HG02885 (cell line): ENCODE results near the gene GABRA5.
"Not testable (repeated sequence)": the region's sequence is repeated elsewhere in the genome, so short reads cannot be mapped to it uniquely, and the experiment has no call there.

Experiments
- ATAC-seq: cut with Tn5 transposase; IDR thresholded peaks from one replicate; pipeline ENCODE4 v1.9.1; 2021; ENCODE audit warnings: mild to moderate bottlenecking; ENCODE audit not compliant: unreplicated experiment, poor library complexity

GABRA5 gene

GRCh38 chr15:26874774-26875475 is 8.1 kb downstream of the GABRA5 start:
- ATAC-seq = no peak

DNA sequence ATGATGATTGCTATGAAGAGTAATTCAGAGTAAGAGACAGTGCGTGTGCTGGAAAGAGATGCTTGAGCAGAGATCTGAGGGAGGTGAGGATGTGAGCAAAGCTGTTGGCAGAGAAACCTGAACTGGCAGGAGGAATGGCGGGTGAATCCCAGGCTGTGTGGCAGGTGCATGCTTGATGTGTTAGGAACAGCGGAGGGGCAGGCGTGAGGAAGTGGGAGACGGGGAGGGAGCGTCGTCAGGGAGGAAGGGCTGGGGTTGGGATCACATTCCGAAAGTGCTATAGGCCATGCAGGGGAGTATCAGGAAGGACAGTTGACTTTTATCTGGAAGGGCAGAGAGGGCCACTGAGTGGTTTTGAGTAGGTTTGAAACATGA is 8.6 kb downstream of the GABRA5 start:
- ATAC-seq = no peak

DNA sequence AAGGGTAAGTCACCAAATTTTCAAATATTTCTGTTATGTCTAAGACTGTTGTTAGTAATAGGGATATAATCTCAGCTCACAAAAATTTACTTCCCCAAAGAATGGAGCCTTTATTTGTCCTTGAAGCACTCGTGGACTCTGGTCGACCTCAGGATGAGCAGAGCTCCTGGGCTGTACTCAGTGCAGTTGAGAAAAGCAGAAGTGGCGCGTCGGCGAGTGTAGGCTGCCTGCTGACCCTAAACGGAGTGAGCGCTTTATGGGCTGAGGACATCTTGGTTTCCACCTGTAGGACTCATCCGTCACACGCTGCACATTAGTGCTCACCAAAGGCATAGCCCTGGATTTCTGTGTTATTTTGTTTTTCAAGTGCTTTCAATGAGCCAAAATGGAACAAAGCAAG is 11.0 kb downstream of the GABRA5 start:
- ATAC-seq = no peak

DNA sequence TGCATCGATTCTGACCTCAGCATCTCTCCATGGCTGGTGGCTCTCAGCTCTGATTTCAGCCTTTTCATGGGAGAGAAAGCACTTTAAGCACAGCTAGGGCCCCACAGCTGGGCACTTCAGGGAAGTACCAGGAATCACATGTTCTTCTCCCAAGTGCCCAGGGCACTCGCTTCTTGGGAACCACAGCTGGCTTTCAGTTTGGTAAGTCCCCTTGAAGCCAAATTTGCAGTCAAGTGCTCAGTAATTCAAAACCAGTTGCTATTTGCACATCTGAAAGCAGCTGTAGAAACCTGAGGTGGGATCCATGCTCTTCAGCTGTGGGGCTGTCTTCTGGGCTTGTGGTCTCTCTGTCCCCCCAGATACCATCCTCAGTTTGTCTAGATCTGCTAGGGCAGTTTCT is 12.8 kb downstream of the GABRA5 start:
- ATAC-seq = no peak

GRCh38 chr15:26882112-26882511 is 15.2 kb downstream of the GABRA5 start:
- no peak for ATAC-seq

DNA sequence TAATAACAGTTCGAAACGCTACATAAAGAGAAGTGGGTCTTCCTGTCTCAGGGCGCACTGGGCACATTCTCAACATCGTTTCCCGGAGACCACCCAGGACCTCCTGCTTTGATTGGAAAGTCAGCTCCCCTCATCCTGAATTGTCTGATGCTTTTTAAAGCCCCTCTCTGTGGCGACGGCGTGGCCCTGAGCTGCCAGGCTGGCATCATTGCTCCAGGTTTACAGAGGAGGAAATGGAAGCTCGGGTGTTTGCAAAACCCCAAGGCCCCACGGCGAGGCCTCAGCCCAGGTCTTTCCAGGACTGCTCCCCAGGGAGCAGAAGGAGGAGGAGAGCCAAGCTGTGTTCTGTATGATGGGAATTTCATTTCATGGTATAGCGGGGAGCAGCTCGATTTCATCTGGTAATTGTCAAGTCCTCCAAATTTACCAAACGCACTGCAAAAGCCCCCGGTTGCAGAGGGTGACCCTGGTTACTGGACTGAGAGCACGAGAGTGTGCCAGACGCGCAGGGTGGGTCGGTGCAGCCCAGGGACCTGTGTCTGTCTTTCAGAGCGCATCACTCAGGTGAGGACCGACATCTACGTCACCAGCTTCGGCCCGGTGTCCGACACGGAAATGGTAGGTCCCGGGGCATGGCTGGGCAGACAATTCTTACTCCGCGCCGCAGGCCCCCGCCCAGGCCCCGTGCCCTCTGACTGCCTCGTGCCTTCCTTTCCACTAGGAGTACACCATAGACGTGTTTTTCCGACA is 15.9 kb downstream of the GABRA5 start:
- no peak for ATAC-seq

DNA sequence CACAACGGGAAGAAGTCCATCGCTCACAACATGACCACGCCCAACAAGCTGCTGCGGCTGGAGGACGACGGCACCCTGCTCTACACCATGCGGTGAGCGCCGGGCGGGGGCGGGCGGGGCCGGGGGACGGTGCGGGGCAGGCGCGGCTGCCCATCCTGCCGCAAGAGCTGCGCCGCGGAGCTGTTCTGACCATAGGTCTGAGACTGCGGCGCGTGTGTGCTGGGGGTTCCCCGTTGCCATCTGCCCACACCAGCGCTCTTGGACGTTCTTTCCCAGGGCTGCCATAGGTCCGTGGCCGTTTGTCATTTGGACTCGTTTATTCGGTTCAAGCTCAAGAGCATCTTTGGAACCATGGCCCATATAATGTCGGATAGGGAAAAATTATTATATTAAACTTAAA is 16.6 kb downstream of the GABRA5 start:
- ATAC-seq = no peak

DNA sequence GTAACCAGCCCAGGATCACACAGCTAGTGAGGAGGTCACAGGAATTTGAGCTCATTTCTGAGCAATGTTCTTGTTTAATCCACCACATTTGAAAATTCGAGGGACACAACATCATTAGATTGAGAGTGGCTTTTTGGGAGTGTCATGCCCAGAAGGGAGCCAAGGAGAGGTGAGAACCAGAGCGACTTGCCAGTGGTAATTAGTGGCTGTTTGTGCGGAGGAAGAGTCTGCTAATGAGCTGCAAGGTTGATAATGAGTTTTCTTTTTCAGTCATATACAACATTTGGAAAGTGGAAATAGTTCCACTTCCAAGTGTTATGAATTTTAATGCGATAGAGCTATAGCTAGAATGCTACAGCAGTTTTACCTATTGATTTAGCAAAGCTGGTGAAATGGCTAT is 19.7 kb downstream of the GABRA5 start:
- no peak for ATAC-seq

DNA sequence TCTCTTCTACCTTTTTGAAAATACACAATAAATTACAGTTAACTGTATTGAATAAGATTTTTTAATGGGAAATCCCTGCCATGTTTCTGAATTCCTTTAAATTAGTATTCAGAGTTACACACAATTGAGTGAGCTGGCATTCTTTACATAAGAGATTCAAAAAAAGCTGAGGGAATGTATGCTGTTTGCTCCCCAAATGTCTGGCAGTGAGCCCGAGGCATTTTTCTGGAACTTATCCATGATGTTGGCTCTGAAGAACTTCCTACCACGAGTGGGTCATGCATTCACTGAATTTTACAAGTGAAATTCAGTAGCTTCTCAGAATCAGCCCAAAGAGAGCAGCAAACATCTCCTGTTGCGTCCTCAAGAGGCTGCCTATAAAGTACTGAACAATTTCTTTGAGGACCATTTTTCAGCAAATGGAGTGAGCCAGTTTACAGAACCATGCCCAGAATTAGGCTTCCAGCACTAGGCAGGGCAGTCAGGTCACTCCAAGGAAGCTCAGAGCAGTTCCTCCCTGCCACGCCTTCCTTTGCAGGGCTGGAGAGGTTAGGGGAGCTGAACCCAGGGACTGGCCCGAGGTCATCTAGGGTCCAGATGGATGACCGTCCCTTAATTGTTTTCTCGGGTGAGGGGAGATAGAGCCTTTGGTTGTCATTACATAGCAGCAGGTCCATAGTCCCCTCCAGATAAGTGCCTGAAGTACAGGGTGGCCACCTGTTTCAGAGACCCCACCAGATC is 21.2 kb downstream of the GABRA5 start:
- no peak for ATAC-seq

DNA sequence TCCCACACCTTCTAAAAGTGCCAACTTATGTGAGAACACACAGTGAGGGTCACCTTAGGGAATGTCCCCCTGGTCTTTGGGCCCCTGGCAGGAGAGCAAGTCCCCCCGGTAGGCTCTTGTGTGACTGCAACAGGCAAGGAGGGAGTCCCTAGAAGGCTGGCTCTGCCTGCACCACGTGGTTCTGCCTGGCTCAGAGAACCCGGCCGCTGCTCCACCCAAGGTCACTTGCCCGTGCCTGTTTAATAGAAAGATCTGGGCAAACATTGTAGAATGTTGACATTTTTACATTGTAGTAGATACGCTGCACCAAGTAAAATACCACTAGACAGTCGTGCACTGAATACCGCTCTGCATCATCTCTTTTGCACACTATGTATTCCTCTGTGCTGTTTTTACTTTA is 21.9 kb downstream of the GABRA5 start:
- no peak for ATAC-seq

DNA sequence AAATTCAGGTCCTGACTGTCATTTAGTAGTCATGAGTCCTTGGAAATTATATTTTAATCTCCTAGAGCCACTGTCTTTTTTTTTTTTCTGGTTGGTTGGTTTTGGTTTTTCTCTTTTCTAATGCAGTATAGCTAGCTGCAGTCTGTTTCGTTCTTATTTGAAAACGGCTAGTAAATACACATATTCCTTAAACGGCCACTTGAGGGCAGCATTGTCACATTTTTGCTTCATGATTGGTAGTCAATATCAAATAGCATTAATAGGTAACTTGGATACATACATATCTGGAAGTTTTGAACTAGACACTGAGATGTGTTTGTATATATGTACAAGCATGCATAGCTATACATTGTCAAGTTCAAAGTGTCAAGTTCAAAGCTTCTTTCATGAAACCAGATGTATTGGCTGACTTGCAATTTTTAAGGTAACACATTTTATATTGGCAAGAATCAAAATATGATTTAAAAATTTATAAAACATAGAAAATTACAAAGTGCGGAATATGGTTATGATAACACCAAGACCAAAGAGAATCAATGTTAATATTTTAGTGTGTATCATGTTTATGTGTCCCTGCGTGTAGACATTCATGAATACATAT is 22.5 kb downstream of the GABRA5 start:
- peak; percentile 53 for ATAC-seq

DNA sequence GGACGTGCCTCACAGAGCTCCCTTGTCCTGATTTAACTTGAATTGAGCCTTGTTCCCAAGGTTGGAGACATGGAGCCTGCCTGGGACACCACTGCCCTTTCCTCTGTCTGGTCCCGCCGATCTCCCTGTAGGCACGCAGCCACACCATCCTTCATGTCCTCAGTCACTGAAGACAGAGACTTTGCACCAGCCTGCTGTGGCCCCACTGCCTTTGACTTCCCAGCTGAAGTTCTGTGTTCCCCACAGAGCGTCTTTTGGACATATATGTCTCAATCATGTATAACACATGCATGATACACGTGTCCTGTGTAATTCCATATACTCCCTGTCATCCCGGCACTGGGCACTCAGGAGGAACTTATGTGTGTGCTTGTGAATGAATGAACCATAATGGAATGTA is 23.6 kb downstream of the GABRA5 start:
- no peak for ATAC-seq

DNA sequence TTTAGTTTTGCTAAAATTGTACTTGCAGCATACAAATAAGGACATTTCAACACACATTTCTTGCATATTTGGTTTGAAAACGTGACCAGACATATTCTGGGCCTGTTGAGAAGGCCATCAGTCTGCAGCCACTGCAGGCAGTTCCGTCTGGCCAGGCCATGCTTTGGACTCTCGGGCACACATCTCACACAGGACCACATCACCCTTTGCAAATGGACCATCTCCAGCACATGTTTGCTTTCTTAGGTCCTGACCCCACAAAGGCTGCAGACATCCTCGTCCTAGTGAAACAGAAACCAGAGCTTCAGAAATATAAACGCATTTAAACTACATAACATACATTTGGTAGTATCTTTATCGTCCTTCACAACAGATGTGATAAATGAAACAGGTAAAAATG is 24.1 kb downstream of the GABRA5 start:
- ATAC-seq = no peak

DNA sequence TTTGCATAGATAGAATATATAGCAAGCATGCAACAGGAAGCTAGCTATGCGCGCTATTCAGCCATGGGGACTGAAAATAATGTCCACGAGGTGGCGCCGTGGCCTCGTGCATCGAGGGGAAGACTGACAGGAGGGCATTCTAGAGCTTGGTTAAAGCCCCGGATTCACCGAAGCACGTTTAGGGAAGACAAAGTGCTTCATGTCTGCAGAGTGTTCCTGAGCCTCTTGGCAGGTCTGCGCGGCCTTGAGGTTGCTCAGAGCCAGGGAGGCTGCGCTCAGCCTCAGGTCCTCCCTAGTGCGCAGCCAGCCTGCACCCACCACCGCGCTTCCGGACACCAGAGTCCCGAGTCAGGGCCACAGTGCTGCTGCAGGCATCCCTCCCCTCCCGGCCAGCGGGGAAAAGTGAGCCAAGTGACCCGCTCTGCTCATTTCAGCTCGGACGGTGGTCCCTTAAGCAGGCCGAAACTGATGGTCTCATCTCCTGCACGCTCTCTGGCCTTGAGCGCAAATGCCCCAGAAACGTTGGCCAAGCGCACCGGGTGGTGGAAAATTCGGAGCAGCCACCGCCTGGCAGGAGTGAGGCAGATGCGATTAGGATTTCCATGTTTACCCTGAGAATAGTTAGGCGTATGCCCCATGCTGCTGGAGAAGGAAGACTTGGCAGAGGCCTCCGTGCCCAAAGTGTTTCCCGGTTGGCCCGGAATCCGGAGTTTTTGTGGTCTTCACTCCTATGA is 24.8 kb downstream of the GABRA5 start:
- ATAC-seq = peak; percentile 56

GRCh38 chr15:26892182-26892518 is 25.3 kb downstream of the GABRA5 start:
- ATAC-seq = no peak

- ATAC-seq = no peak
These were observed 25.8 kb downstream of the GABRA5 start for GRCh38 chr15:26892678-26893077.

- ATAC-seq = no peak
These were observed 26.6 kb downstream of the GABRA5 start for GRCh38 chr15:26893351-26894065.

DNA sequence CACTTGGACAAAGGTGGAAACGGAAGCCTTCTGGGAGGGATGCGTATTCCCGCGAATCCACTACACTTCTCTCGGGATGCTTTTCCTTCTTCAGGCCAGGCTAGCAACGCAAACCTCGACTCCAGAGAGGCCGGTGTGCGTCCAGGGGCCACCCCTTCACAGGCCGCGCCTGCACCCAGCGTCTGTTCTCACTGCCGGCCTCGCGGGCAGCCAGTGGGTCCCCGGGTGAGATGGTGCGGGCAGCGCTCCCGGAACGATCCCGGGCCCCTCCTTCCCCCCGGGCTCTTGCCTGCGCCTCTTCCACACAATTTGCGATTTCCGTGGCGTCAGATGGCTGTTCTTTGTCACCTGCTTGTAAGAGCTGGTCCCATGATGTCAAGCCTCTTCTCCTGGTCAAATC is 27.3 kb downstream of the GABRA5 start:
- ATAC-seq = no peak

DNA sequence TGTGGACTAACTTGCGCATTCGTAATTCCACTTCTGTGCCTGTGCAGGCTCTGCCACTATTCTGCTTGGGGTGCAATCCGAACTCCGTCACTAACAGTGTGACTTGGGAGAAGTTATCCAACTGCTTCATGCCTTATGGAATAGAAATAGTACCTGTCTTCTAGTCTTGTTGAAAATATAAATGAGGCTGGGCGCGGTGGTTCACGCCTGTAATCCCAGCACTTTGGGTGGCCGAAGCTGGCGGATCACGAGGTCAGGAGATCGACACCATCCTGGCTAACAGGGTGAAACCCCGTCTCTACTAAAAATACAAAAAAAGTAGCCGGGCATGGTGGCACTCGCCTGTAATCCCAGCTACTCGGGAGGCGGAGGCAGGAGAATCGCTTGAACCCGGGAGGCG is 28.5 kb downstream of the GABRA5 start:
- ATAC-seq = not testable (repeated sequence)

- ATAC-seq = no peak
These were observed 32.8 kb downstream of the GABRA5 start for GRCh38 chr15:26899658-26900057.
